H1 (cell line): ENCODE measurements around the gene PSMB11. TPM values are rescaled to one million over a fixed set of nuclear protein-coding genes. Genes with fewer than 3 reads are reported as not detected.

Source experiments
- BRCA1 ChIP-seq: IDR thresholded peaks from 2 replicates; pipeline ENCODE4 v1.6.1; 2012; ENCODE audit warnings: low read depth, low read length, improper control_type of control experiment
- GTF2F1 ChIP-seq: IDR thresholded peaks from 2 replicates; pipeline ENCODE4 v1.6.1; 2012; ENCODE audit warnings: low read depth, low read length, improper control_type of control experiment, borderline replicate concordance
- JUN ChIP-seq: IDR thresholded peaks from 2 replicates; pipeline ENCODE4 v1.6.1; 2011; ENCODE audit warnings: low read depth, mild to moderate bottlenecking, improper control_type of control experiment, low read length
- SIN3A ChIP-seq, 2 experiments: IDR thresholded peaks in 1 of 2; conservative IDR thresholded peaks in 1 of 2; 2 replicates each; pipeline ENCODE4 v1.6.1; 2011 to 2012; ENCODE audit warnings: low read length in 2 of 2, improper control_type of control experiment in 1 of 2, low read depth in 1 of 2, mild to moderate bottlenecking in 1 of 2
- TBP ChIP-seq: IDR thresholded peaks from 2 replicates; pipeline ENCODE4 v1.6.1; 2011; ENCODE audit warnings: low read depth, low read length, improper control_type of control experiment
- TCF12 ChIP-seq: IDR thresholded peaks from 2 replicates; pipeline ENCODE4 v1.6.1; 2011; ENCODE audit warnings: low read depth, mild to moderate bottlenecking, low read length
- polyA plus RNA-seq, 7 experiments: library from polyadenylated mRNA; depleted of rRNA in 3 of 7; stranded (reverse) in 5 of 7; unstranded in 2 of 7; fragments of >200 nt in 5 of 7; fragments of 200-250 nt in 2 of 7; gene quantifications; 1 replicate in 5 of 7; 2 replicates in 1 of 7; 4 replicates in 1 of 7; pipeline versions ENCODE4 v1.2.1 to v1.2.3, GENCODE V29; 2011 to 2013; ENCODE audit warnings: missing spikeins in 2 of 7, mixed read lengths in 2 of 7
- total RNA-seq: library from RNA; stranded (reverse); fragmentation: NEBNext Ultra II Directional; extraction: Animal tissue kit (Norgen Biotek cat#: 25700); gene quantifications from 2 replicates; pipeline ENCODE4 v1.2.1, GENCODE V29; 2021
- TF ChIP-seq, protein P1 (sequence below): IDR thresholded peaks from 2 replicates; pipeline ENCODE4 v1.6.1; 2012; ENCODE audit warnings: low read length, inconsistent platforms
- TF ChIP-seq, protein P2 (sequence below): fragments of 300-600 bp; sonication (generic); IDR thresholded peaks from 2 replicates; pipeline ENCODE4 v1.7.1; 2012; ENCODE audit warnings: low read length, moderate library complexity, mild to moderate bottlenecking, inconsistent platforms; ENCODE audit not compliant: insufficient replicate concordance

Gene PSMB11
- total and polyA plus RNA-seq, 2 of the 8 experiments (the other 6 are each of a cell fraction or from before 2014, with no cell fraction given), result not detected

DNA sequence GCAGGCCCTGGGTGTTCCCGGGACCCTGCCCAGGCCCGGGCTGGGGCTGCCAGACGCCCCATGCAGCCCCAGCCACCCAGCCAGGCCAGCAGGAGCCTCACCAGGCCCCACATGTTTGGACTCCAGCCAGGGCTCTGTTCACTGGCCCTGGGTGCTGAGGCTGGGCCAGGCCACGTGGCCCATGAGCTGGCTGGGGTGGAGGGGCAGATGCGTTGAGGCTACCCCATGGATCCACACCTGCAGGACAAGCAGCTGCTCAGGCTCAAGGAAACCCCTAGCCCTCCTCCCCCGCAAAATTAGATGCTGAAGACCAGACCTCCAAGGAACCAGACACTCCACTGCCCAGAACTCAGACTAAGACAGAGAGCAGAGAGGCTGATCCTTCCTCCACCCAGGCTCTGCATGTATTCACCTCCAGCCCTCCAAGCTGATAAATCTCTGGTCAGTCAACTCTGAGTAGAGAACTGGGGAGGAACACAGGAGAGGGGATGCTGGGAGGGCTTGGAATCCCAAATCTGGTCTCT is 13.7 kb downstream of the PSMB11 start (continued):
- TF ChIP-seq TBP, result no peak
- TF ChIP-seq SIN3A (conservative IDR thresholded peaks at IDR 0.05 in 1 of 2, IDR thresholded peaks at IDR 0.05 in 1 of 2; ENCODE audit: low read depth in 1 of 2, low read length in 2 of 2), result no peak
- no peak for TF ChIP-seq GTF2F1
- TF ChIP-seq JUN, result no peak
- TF ChIP-seq, protein P1, sequence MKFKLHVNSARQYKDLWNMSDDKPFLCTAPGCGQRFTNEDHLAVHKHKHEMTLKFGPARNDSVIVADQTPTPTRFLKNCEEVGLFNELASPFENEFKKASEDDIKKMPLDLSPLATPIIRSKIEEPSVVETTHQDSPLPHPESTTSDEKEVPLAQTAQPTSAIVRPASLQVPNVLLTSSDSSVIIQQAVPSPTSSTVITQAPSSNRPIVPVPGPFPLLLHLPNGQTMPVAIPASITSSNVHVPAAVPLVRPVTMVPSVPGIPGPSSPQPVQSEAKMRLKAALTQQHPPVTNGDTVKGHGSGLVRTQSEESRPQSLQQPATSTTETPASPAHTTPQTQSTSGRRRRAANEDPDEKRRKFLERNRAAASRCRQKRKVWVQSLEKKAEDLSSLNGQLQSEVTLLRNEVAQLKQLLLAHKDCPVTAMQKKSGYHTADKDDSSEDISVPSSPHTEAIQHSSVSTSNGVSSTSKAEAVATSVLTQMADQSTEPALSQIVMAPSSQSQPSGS, result no peak
- no peak for TF ChIP-seq TCF12
- no peak for TF ChIP-seq BRCA1
- TF ChIP-seq, protein P2, sequence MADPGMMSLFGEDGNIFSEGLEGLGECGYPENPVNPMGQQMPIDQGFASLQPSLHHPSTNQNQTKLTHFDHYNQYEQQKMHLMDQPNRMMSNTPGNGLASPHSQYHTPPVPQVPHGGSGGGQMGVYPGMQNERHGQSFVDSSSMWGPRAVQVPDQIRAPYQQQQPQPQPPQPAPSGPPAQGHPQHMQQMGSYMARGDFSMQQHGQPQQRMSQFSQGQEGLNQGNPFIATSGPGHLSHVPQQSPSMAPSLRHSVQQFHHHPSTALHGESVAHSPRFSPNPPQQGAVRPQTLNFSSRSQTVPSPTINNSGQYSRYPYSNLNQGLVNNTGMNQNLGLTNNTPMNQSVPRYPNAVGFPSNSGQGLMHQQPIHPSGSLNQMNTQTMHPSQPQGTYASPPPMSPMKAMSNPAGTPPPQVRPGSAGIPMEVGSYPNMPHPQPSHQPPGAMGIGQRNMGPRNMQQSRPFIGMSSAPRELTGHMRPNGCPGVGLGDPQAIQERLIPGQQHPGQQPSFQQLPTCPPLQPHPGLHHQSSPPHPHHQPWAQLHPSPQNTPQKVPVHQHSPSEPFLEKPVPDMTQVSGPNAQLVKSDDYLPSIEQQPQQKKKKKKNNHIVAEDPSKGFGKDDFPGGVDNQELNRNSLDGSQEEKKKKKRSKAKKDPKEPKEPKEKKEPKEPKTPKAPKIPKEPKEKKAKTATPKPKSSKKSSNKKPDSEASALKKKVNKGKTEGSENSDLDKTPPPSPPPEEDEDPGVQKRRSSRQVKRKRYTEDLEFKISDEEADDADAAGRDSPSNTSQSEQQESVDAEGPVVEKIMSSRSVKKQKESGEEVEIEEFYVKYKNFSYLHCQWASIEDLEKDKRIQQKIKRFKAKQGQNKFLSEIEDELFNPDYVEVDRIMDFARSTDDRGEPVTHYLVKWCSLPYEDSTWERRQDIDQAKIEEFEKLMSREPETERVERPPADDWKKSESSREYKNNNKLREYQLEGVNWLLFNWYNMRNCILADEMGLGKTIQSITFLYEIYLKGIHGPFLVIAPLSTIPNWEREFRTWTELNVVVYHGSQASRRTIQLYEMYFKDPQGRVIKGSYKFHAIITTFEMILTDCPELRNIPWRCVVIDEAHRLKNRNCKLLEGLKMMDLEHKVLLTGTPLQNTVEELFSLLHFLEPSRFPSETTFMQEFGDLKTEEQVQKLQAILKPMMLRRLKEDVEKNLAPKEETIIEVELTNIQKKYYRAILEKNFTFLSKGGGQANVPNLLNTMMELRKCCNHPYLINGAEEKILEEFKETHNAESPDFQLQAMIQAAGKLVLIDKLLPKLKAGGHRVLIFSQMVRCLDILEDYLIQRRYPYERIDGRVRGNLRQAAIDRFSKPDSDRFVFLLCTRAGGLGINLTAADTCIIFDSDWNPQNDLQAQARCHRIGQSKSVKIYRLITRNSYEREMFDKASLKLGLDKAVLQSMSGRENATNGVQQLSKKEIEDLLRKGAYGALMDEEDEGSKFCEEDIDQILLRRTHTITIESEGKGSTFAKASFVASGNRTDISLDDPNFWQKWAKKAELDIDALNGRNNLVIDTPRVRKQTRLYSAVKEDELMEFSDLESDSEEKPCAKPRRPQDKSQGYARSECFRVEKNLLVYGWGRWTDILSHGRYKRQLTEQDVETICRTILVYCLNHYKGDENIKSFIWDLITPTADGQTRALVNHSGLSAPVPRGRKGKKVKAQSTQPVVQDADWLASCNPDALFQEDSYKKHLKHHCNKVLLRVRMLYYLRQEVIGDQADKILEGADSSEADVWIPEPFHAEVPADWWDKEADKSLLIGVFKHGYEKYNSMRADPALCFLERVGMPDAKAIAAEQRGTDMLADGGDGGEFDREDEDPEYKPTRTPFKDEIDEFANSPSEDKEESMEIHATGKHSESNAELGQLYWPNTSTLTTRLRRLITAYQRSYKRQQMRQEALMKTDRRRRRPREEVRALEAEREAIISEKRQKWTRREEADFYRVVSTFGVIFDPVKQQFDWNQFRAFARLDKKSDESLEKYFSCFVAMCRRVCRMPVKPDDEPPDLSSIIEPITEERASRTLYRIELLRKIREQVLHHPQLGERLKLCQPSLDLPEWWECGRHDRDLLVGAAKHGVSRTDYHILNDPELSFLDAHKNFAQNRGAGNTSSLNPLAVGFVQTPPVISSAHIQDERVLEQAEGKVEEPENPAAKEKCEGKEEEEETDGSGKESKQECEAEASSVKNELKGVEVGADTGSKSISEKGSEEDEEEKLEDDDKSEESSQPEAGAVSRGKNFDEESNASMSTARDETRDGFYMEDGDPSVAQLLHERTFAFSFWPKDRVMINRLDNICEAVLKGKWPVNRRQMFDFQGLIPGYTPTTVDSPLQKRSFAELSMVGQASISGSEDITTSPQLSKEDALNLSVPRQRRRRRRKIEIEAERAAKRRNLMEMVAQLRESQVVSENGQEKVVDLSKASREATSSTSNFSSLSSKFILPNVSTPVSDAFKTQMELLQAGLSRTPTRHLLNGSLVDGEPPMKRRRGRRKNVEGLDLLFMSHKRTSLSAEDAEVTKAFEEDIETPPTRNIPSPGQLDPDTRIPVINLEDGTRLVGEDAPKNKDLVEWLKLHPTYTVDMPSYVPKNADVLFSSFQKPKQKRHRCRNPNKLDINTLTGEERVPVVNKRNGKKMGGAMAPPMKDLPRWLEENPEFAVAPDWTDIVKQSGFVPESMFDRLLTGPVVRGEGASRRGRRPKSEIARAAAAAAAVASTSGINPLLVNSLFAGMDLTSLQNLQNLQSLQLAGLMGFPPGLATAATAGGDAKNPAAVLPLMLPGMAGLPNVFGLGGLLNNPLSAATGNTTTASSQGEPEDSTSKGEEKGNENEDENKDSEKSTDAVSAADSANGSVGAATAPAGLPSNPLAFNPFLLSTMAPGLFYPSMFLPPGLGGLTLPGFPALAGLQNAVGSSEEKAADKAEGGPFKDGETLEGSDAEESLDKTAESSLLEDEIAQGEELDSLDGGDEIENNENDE, result no peak
